Astrocyte (in vitro differentiated cells and primary cell): ENCODE data around the gene ZBTB39. TPM values are rescaled to one million over a fixed set of nuclear protein-coding genes. Genes with fewer than 3 reads are reported as not detected.

Experiments
- DNase-seq: peaks from one replicate; pipeline ENCODE4 v3.0.0-alpha.2; 2010; ENCODE audit warnings: low read depth
- FAIRE-seq: peaks from 2 replicates; lab custom pipeline; 2011; peaks lifted over from hg19 to GRCh38; lab: Jason Lieb, UNC
- H2AFZ ChIP-seq: 2 replicates; pipeline ENCODE4 v1.6.0; 2012; ENCODE audit warnings: low read depth, low read length, inconsistent platforms
- H3K27ac ChIP-seq: 2 replicates; pipeline ENCODE4 v1.5.1; 2011; ENCODE audit warnings: low read depth, low read length, inconsistent platforms
- H3K27me3 ChIP-seq: 2 replicates; pipeline ENCODE4 v1.6.0; 2011; ENCODE audit warnings: low read length, inconsistent platforms; ENCODE audit not compliant: insufficient read depth
- H3K36me3 ChIP-seq: 2 replicates; pipeline ENCODE4 v1.5.1; 2011; ENCODE audit warnings: low read length, inconsistent platforms; ENCODE audit not compliant: insufficient read depth
- H3K4me1 ChIP-seq: 2 replicates; pipeline ENCODE4 v1.5.1; 2011; ENCODE audit warnings: low read length, inconsistent platforms; ENCODE audit not compliant: insufficient read depth
- H3K4me2 ChIP-seq: 2 replicates; pipeline ENCODE4 v1.6.0; 2012; ENCODE audit warnings: low read length, inconsistent platforms
- H3K4me3 ChIP-seq: 2 replicates; pipeline ENCODE4 v1.5.1; 2011; ENCODE audit warnings: low read depth, mild to moderate bottlenecking, low read length, inconsistent platforms; ENCODE audit not compliant: insufficient read depth
- H3K79me2 ChIP-seq: 2 replicates; pipeline ENCODE4 v1.6.0; 2012; ENCODE audit warnings: mild to moderate bottlenecking, low read length, inconsistent platforms; ENCODE audit not compliant: insufficient read depth
- H3K9ac ChIP-seq: 2 replicates; pipeline ENCODE4 v1.6.0; 2012; ENCODE audit warnings: mild to moderate bottlenecking, low read length, inconsistent platforms
- H3K9me3 ChIP-seq: 2 replicates; pipeline ENCODE4 v1.5.1; 2012; ENCODE audit warnings: low read depth, mild to moderate bottlenecking, low read length, inconsistent platforms; ENCODE audit not compliant: insufficient read depth
- H4K20me1 ChIP-seq: 2 replicates; pipeline ENCODE4 v1.6.0; 2012; ENCODE audit warnings: low read length, inconsistent platforms; ENCODE audit not compliant: insufficient read depth
- H3K27ac Mint-ChIP-seq: one replicate; pipeline ENCODE4 v1.8.0; 2021; ENCODE audit warnings: mild to moderate bottlenecking, mixed read lengths; ENCODE audit not compliant: unreplicated experiment
- H3K27me3 Mint-ChIP-seq: one replicate; pipeline ENCODE4 v1.8.0; 2021; ENCODE audit warnings: low read depth, mixed read lengths; ENCODE audit not compliant: unreplicated experiment
- H3K36me3 Mint-ChIP-seq: one replicate; pipeline ENCODE4 v1.8.0; 2021; ENCODE audit warnings: low read depth, mixed read lengths; ENCODE audit not compliant: unreplicated experiment
- H3K4me1 Mint-ChIP-seq: one replicate; pipeline ENCODE4 v1.8.0; 2021; ENCODE audit warnings: low read depth, mixed read lengths; ENCODE audit not compliant: unreplicated experiment
- H3K4me3 Mint-ChIP-seq: one replicate; pipeline ENCODE4 v1.8.0; 2021; ENCODE audit warnings: mild to moderate bottlenecking, moderate library complexity, mixed read lengths; ENCODE audit not compliant: unreplicated experiment
- H3K9me3 Mint-ChIP-seq: one replicate; pipeline ENCODE4 v1.8.0; 2021; ENCODE audit warnings: mild to moderate bottlenecking, mixed read lengths; ENCODE audit not compliant: unreplicated experiment
- EZH2 ChIP-seq: IDR thresholded peaks from 2 replicates; pipeline ENCODE4 v1.6.1; 2012; ENCODE audit warnings: mild to moderate bottlenecking, low read length, inconsistent platforms; ENCODE audit not compliant: insufficient read depth
- total RNA-seq: library from RNA; stranded (reverse); gene quantifications from 2 replicates; pipeline ENCODE4 v1.2.1, GENCODE V29; 2021
- TF ChIP-seq, protein P1 (sequence below): IDR thresholded peaks from 2 replicates; pipeline ENCODE4 v1.5.1; 2011; ENCODE audit warnings: low read depth, mild to moderate bottlenecking, inconsistent platforms, low read length, moderate library complexity; ENCODE audit not compliant: insufficient read depth

Gene ZBTB39
- total RNA-seq, 1 donor from 2014 or later: 9.8 TPM

DNA sequence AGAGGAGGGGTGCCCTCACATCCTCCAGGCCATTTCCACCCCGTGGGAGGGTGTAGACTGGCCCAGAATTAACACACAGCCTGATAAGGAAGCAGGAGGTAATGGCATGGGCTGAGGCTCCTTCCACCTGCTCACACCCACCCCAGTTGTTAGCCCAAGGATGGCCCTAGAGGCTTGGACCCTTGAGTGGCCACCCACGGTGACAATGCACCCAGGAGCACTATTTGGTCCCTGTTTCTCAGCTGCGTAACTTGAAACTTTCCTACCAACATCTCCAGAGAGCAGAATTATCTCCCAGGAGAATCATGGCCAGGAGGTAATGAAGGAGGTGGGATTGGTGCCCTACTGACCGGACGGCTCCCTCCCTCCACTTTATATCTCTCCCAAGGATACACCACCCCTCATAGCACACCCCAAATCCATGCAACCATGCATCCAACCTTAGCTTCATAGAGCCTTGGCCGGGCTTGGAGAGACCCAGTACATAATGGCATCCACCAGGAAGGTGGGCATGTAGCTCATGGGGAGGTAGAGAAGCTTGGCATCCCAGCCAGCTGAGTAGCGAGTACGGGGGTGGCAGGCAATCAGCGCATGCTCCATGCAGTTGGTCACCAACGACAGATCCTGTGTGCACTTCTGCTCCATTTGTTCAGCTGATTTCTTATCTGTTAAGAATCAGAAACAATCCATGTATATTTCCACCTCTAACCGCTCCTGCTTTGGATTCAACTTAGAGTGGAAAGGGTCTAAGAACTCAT lies 54.6 kb downstream of the ZBTB39 start:
- no peak overlapping the region for H2AFZ ChIP-seq
- no peaks in the 10 kb centered on the region for H3K79me2 ChIP-seq
- H4K20me1 ChIP-seq: no peaks in the 10 kb centered on the region
- Mint-ChIP-seq H3K4me1 (no peaks in the 10 kb centered on the region), H3K36me3 (peaks cover 8% of the 10 kb centered on the region), H3K9me3 (peaks cover 3% of the 10 kb centered on the region), H3K27me3 (peaks cover 29% of the 10 kb centered on the region), H3K27ac (no peak overlapping the region), H3K4me3 (no peak overlapping the region)
- no peak overlapping the region for H3K4me3 ChIP-seq
- DNase-seq (no peak), FAIRE-seq (no peak)
- H3K9ac ChIP-seq: no peak overlapping the region
- no peaks in the 10 kb centered on the region for H3K36me3 ChIP-seq
- no peaks in the 10 kb centered on the region for H3K4me1 ChIP-seq
- H3K4me2 ChIP-seq: no peak overlapping the region
- H3K27me3 ChIP-seq: no peaks in the 10 kb centered on the region
- no peaks in the 10 kb centered on the region for H3K9me3 ChIP-seq
- TF ChIP-seq, protein P1, sequence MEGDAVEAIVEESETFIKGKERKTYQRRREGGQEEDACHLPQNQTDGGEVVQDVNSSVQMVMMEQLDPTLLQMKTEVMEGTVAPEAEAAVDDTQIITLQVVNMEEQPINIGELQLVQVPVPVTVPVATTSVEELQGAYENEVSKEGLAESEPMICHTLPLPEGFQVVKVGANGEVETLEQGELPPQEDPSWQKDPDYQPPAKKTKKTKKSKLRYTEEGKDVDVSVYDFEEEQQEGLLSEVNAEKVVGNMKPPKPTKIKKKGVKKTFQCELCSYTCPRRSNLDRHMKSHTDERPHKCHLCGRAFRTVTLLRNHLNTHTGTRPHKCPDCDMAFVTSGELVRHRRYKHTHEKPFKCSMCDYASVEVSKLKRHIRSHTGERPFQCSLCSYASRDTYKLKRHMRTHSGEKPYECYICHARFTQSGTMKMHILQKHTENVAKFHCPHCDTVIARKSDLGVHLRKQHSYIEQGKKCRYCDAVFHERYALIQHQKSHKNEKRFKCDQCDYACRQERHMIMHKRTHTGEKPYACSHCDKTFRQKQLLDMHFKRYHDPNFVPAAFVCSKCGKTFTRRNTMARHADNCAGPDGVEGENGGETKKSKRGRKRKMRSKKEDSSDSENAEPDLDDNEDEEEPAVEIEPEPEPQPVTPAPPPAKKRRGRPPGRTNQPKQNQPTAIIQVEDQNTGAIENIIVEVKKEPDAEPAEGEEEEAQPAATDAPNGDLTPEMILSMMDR: no peak
- TF ChIP-seq EZH2: no peak
- H3K27ac ChIP-seq: no peak overlapping the region

DNA sequence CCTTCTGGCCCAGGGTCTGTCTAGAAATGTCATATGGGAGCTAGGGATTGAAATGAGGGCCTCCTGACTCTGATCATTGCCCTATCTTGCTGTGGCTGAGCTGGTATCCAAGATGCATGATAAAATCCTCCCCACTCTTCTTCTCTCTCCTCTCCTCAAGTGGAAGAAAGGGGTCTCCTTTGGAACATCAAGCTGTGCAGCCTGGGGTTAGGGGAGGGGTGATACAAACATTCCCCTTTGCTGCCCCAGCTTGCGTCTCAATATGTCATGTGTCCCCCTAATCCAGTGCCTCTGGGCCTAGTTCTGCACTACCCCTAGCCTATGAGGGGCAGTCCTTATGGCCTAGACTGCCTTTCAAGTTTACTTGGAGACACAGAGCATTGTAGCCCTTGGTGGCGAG lies 57.5 kb downstream of the ZBTB39 start:
- Mint-ChIP-seq H3K27me3 (peaks cover 19% of the 10 kb centered on the region), H3K36me3 (peaks cover 8% of the 10 kb centered on the region), H3K4me3 (no peak overlapping the region), H3K4me1 (no peaks in the 10 kb centered on the region), H3K27ac (no peak overlapping the region), H3K9me3 (peaks cover 3% of the 10 kb centered on the region)
- Histone ChIP-seq H3K79me2 (no peaks in the 10 kb centered on the region), H3K27me3 (no peaks in the 10 kb centered on the region), H3K4me2 (no peak overlapping the region), H3K9ac (no peak overlapping the region), H3K4me3 (no peak overlapping the region), H3K4me1 (no peaks in the 10 kb centered on the region), H3K27ac (no peak overlapping the region), H3K9me3 (no peaks in the 10 kb centered on the region), H2AFZ (no peak overlapping the region), H4K20me1 (no peaks in the 10 kb centered on the region), H3K36me3 (no peaks in the 10 kb centered on the region)
- FAIRE-seq: no peak
- TF ChIP-seq, protein P1: no peak
- no peak for TF ChIP-seq EZH2
- no peak for DNase-seq

Other genes with a start within 250 kb of the ZBTB39 start
- 1.9 and 5.1 TPM in 2 replicates for gene HSD17B6, start 243.2 kb downstream of the ZBTB39 start, total RNA-seq
- 0.17 TPM in 1 of 2 replicates, not detected in the other for gene SDR9C7, start 72.1 kb downstream of the ZBTB39 start, total RNA-seq
- 0.31 and 0.32 TPM in 2 replicates for gene RDH16, start 48.9 kb downstream of the ZBTB39 start, total RNA-seq
- gene TAC3, start 10.0 kb upstream of the ZBTB39 start, total RNA-seq: 1.3 and 2.5 TPM in 2 replicates
- 0.34 TPM in 1 of 2 replicates, not detected in the other for gene MYO1A, start 43.6 kb upstream of the ZBTB39 start, total RNA-seq
- 9.4 and 10.6 TPM in 2 replicates for gene NEMP1, start 72.2 kb upstream of the ZBTB39 start, total RNA-seq
- 36.6 and 37.8 TPM in 2 replicates for gene NAB2, start 82.6 kb upstream of the ZBTB39 start, total RNA-seq
- 33.8 and 36.2 TPM in 2 replicates for gene STAT6, start 104.8 kb upstream of the ZBTB39 start, total RNA-seq
- 369 and 397 TPM in 2 replicates for gene LRP1, start 121.9 kb upstream of the ZBTB39 start, total RNA-seq
- not detected in 2 replicates for gene LRP1-AS, start 141.1 kb upstream of the ZBTB39 start, total RNA-seq
- 14.5 and 22.3 TPM in 2 replicates for gene NXPH4, start 210.2 kb upstream of the ZBTB39 start, total RNA-seq
- gene SHMT2, start 223.2 kb upstream of the ZBTB39 start, total RNA-seq: 197 and 217 TPM in 2 replicates
- 0.75 and 0.82 TPM in 2 replicates for gene STAC3, start 244.6 kb upstream of the ZBTB39 start, total RNA-seq